ENCODE measurements around the gene PIM3.

PIM3 gene

DNA sequence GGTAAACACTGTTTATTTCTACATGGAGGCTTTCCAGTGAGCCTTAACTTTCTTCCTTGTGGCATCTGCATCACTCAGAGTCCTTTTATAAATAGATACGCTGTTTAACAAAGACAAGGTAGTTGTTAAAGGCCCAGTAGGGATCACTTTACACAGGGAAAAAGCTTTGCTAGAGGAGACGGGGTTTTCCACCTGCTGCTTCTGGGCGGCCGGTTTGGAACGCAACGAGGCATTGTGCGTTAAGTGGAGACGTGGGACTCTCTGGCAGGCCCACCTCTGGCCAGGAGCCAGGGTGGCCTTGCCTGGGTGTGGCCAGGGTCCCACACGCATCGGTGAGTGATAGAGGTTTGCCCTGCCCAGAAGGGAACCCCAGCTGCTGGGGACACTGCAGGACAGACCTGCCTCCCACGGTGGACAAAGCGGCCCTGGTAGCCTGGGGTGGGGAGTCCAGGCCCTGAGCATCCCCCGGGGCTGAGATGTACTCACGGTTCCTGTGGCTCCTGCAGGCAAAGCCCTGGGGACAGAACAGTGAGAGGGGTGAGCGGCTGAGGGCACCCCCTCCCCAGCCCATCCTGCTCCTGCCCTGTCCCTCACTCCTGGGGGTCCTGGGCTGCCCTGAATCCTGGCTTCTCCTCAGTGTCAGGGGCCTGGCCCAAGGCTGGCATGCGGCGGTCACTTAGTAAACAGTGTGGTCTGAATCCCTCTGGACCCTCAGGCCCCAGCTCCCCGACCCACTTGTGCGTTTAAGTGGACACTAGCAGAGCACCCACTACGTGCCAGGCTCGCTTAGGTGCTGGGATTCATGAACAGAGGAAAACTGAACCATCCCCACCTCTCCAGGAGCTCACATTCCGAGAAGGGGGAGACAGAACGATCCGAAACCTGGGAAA lies 47.8 kb downstream of the PIM3 start:
- no peak for FAIRE-seq

DNA sequence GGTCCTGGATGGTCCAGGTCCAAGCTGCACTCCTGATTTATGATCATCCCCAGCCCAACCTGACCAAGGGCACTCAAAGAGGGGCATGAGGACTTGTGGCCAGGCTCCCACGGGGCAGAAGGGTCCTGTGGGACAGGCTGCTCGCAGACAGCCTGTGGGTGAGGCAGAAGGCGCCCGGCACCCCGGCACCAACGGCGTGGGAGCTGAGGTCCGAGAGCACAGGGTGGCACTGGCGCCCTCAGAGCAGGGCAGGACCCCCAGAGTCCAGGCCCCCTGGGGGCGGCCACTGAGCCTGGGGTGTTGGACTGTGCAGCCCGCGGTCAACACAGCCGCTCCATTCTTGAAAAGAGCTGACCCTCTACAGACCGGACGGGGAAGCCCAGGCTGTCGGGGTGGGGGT lies 48.7 kb downstream of the PIM3 start:
- no peak for FAIRE-seq

DNA sequence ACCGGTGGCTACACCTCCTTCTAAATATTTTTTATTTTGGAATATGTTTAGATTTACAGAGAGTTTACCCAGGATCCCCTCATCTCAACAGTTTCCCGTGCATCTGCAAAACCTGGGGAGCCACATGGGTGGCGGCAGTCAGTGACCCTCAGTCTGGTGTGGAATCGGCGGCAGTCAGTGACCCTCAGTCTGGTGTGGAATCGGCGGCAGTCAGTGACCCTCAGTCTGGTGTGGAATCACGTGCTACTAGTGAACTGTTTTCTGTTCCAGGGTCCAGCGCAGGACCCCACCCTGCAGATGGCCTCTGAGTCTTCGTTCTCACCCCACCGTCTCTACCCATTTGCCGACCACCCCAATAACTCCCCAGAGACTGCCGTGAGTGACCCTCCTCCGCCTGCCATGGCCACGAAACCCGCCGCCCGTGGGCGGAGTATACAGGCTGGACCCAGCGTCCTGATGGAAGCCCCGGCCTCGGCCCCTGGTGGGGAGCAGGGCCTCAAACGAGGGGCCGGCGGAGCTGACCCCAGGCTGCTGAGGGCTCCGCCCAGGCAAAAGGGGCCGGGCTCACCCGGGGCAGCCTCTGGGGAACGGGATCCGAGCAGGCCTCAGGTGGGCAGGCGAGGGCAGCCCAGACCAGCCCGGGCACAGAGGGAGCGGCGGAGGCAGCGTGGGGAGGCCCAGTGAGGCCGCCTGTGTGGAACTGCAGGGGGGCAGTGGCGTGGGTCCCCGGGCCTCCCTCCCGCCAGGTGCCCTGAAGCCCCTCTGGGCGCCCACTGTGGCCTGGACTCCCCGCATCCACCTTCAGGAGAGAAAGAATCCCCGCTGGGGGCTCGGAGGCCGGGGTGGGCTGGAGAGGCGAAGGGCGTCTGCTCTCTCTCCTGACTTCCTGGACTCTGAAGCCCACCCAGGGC lies 49.4 kb downstream of the PIM3 start:
- FAIRE-seq = no peak

DNA sequence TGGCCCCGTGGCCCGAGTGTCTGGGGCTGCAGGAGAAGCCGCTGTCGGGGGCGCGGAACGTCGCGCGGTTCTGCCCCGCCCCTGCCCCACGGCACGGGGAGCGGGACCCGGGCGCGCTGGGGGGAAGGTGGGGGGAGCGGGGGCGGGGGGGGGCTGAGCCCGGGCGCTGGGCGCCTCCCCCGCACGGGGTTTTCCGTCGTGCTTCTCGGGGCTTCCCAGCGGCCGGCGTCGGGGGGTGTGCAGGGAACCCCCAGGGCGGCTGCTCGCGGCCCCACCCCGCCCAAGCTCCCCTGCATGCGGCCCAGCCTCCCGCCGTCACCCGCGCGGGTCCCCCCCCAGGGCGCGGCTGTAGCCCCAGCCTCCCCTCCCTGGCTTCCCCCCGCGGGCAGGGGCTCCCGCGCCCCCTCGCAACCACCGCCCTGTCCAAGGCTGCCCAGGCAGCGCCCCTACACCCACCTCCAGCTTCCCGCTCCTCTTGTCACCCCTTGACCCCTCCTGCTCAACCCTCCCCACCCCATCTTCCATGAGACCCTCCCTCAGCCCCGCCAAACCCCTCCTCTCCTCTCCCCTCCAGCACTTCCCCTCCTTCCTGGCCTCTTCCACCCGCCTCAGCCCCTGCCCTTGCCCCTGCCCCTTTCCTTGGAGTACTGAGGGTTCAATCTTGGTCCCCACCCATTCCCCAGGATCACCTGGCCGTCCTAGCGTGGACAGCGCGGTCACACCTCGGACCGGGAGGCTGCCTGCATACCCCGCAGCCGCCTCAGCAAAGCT lies 50.3 kb downstream of the PIM3 start:
- no peak for FAIRE-seq

DNA sequence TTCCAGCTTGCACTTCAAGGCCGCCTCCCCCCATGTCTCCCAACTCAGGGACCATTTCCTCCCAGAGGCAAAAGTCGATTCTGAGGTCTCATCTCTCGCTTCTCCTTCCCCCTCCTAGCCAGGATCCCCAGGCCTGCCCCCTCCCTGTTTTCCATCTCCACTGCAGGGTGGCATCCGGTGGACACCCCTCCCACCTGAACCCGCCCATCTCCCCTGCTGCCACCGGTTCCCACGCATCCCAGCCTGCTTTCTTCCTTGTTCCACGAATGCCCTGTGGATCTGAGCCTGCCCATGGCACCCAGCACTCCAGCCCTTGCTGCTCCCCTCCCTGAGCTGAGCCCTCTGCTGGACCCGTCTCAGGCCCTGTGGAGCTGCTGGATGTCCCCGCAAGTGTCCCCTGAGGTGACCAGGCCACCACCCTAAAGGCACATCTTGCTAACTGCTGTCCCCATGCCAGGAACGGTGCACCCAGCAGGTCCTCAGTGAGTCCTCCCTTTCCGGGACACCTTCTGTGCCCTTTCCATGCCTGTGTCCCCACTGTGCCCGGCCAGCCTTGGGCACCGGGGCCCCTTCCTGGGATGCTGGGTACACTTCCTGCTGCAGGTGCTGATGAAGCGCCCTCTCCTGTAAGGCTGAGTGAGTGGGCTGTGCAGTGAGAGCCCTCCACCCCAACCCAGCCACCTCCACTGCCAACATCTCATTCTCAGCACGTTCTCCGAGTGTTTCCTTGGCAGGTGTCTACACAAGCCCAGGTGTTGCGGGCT lies 51.1 kb downstream of the PIM3 start:
- no peak for FAIRE-seq

DNA sequence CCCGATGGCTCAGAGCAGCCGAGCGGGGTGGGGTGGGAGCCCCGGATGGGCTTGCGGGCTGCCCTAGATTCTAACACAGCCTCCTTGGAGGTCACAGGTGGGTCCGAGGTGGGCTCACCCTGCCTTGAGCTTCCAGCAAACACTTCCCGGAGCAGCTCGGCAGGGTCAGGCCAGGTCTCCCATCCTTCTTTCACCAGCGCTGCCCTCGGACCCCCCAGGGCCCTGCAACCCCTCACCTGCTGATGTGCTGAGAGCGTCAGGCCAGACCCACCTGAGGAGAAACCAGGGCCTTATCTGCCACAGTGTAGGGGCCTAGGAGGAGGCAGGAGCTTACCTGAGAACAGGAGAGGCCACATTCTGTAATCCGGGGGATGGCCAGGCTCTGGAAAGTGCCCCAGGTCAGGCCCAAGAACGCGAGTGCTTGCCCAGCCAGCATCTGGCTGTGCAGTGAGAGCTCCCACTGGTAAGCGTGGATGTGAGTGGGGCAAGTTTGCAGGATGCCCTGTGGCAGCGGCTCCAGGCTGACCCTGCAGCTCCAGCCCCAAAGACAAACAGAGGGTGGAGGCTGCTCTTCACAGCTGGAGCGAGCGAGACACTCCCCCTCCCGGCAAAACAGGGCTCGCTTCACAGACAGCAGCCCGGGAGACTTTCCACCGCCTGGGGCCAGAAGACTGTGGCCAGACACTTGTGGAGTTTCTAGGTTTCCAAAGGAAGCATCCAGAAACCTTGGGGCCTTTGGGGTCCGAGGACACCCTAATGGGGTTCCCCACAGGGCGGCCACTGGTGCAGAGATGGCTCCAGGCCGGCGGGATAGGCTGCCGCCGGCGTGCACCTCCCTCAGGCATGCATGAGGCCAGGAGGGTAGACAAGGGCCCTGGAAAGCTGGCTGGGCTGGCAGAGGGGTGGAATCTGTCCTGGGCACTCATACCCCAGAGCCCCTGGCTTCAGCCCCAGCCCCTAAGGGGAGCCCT lies 51.9 kb downstream of the PIM3 start, which contains the start of gene IL17REL:
Gene IL17REL, minus strand, starts transcription at position 555 of the 971 bp plus-strand sequence. Its CDS starts 119 bp downstream, at position 436.
- no peak for FAIRE-seq

Measured in endometrium (tissue), 2 donors.